Activated naive CD8-positive, alpha-beta T cell treated with anti-CD3 and anti-CD28 coated beads, Interleukin-2, amount 50 U/mL, for 16 hours (primary cell): ENCODE data around the gene SLC6A3.

Experiments used
- DNase-seq: peaks from one replicate; pipeline ENCODE4 v3.0.0-alpha.2; 2020; ENCODE audit warnings: low read depth, low spot score

The SLC6A3 gene

GRCh38 chr5:1351156-1351555 lies 94.1 kb downstream of the SLC6A3 start:
- no peak for DNase-seq

- DNase-seq: no peak
Measured at GRCh38 chr5:1349246-1349645, 96.0 kb downstream of the SLC6A3 start.

GRCh38 chr5:1348986-1349245 lies 96.3 kb downstream of the SLC6A3 start:
- no peak for DNase-seq

GRCh38 chr5:1347571-1347970 lies 97.7 kb downstream of the SLC6A3 start:
- DNase-seq: no peak

- DNase-seq: no peak
Measured at GRCh38 chr5:1346627-1347440, 98.4 kb downstream of the SLC6A3 start.

- DNase-seq: no peak
Measured at GRCh38 chr5:1345876-1346626, 99.2 kb downstream of the SLC6A3 start.

- DNase-seq: peak; percentile 74
Measured at GRCh38 chr5:1344975-1345838, 100.0 kb downstream of the SLC6A3 start, which contains the start of gene CLPTM1L. Gene CLPTM1L (minus strand): TSS chr5:1345099. CDS start chr5:1344841, 258 bp downstream.

GRCh38 chr5:1343931-1344901 lies 101.0 kb downstream of the SLC6A3 start:
- no peak for DNase-seq

GRCh38 chr5:1343315-1343751 lies 101.9 kb downstream of the SLC6A3 start:
- no peak for DNase-seq
